NCI-H1105 treated with DMSO at 0.1 percent for 48 hours (cell line): ENCODE data around the gene CDH23.
A peak's percentile ranks its signal among the peaks of the same experiment; 100 is the strongest.

Experiments
- DNase-seq: peaks from one replicate; lab custom pipeline; 2025; lab: John Stamatoyannopoulos, UW

Gene CDH23

GRCh38 chr10:71370031-71370430 is 26.7 kb upstream of the CDH23 start:
- no peak for DNase-seq

GRCh38 chr10:71371750-71372166 is 25.0 kb upstream of the CDH23 start:
- no peak for DNase-seq

- no peak for DNase-seq
Observed at GRCh38 chr10:71372882-71373495, 23.7 kb upstream of the CDH23 start.

GRCh38 chr10:71374481-71375233 is 22.1 kb upstream of the CDH23 start:
- DNase-seq = no peak

GRCh38 chr10:71375952-71376351 is 20.8 kb upstream of the CDH23 start:
- DNase-seq = no peak

- DNase-seq = no peak
Observed at GRCh38 chr10:71378336-71379117, 18.2 kb upstream of the CDH23 start.

- DNase-seq = no peak
Observed at GRCh38 chr10:71379118-71379766, 17.5 kb upstream of the CDH23 start.

- DNase-seq = no peak
Observed at GRCh38 chr10:71380841-71381240, 15.9 kb upstream of the CDH23 start.

- DNase-seq = no peak
Observed at GRCh38 chr10:71381611-71382010, 15.1 kb upstream of the CDH23 start.

GRCh38 chr10:71382028-71382427 is 14.7 kb upstream of the CDH23 start:
- DNase-seq = no peak

- no peak for DNase-seq
Observed at GRCh38 chr10:71382757-71383156, 14.0 kb upstream of the CDH23 start.

- peak; percentile 34 for DNase-seq
Observed at GRCh38 chr10:71383972-71384687, 12.6 kb upstream of the CDH23 start.

- no peak for DNase-seq
Observed at GRCh38 chr10:71388171-71388570, 8.5 kb upstream of the CDH23 start.

- no peak for DNase-seq
Observed at GRCh38 chr10:71388583-71389310, 8.0 kb upstream of the CDH23 start.

- DNase-seq = no peak
Observed at GRCh38 chr10:71389768-71390460, 6.8 kb upstream of the CDH23 start.

- no peak for DNase-seq
Observed at GRCh38 chr10:71390461-71390835, 6.3 kb upstream of the CDH23 start.

- no peak for DNase-seq
Observed at GRCh38 chr10:71390921-71391690, 5.6 kb upstream of the CDH23 start.

- no peak for DNase-seq
Observed at GRCh38 chr10:71391701-71392100, 5.0 kb upstream of the CDH23 start.

GRCh38 chr10:71392292-71392691 is 4.4 kb upstream of the CDH23 start:
- no peak for DNase-seq
